Measurements from ENCODE around the gene LHFPL4. TPM values are rescaled to one million over a fixed set of nuclear protein-coding genes. Genes with fewer than 3 reads are reported as not detected.

Gene LHFPL4
- total RNA-seq, 1 experiment from 2014 or later = not detected

- TF ChIP-seq CTCF (IDR thresholded peaks at IDR 0.05; ENCODE audit: insufficient read depth in 1 of 2, low read depth in 1 of 2, low read length in 1 of 2, severe bottlenecking in 1 of 2, unreplicated experiment in 1 of 2) = peak in 1 of 2 experiments; percentile 48
- POLR2A ChIA-PET = no interaction called here
- DNase-seq = peak in 1 of 2 experiments; percentile 65
Measured at GRCh38 chr3:9500108-9501050, 53.2 kb downstream of the LHFPL4 start.

GRCh38 chr3:9499455-9500107 lies 54.0 kb downstream of the LHFPL4 start:
- DNase-seq = no peak
- H3K4me3 Mint-ChIP-seq (ENCODE audit: unreplicated experiment) = no peak overlapping the region
- no peaks in the 10 kb centered on the region for H3K36me3 Mint-ChIP-seq (ENCODE audit: insufficient read depth, unreplicated experiment)
- intact Hi-C loops (cut with micrococcal nuclease; ENCODE audit: unreplicated experiment) = loop anchor here (5.0 to 10.0 kb wide), 2 partner anchors 173 to 205 kb away; partner anchors contain the start of gene CPNE9
- H3K9me3 ChIP-seq = no peaks in the 10 kb centered on the region
- H3K36me3 ChIP-seq (ENCODE audit: control insufficient read depth, insufficient read depth, low read length) = no peaks in the 10 kb centered on the region
- ChIA-PET CTCF (interaction anchor here (1.1 kb wide), 1 partner anchor 145 kb away, joined by 3 read pairs; no protein-coding TSS in a partner anchor), POLR2A (no interaction called here)
- no peak for TF ChIP-seq CTCF (IDR thresholded peaks at IDR 0.05; ENCODE audit: insufficient read depth in 1 of 2, low read depth in 1 of 2, low read length in 1 of 2, severe bottlenecking in 1 of 2, unreplicated experiment in 1 of 2)
- BruUV-seq (replicated peaks) = no TSS peak
- no peaks in the 10 kb centered on the region for H3K9me3 Mint-ChIP-seq (ENCODE audit: unreplicated experiment)
- no peaks in the 10 kb centered on the region for H3K27me3 ChIP-seq (replicated peaks; ENCODE audit: control insufficient read depth, insufficient read depth, low read length)
- H3K27ac Mint-ChIP-seq (ENCODE audit: unreplicated experiment) = no peak overlapping the region
- no peaks in the 10 kb centered on the region for H3K4me1 ChIP-seq
- H3K4me1 Mint-ChIP-seq (ENCODE audit: low read depth, unreplicated experiment) = no peaks in the 10 kb centered on the region
- no peak overlapping the region for H3K4me3 ChIP-seq (ENCODE audit: low read depth, low read length)
- peaks cover 5% of the 10 kb centered on the region for H3K27me3 Mint-ChIP-seq (ENCODE audit: insufficient read depth, unreplicated experiment)

More at GRCh38 chr3:9500108-9501050, 53.2 kb downstream of the LHFPL4 start:
- no peaks in the 10 kb centered on the region for H3K36me3 Mint-ChIP-seq (ENCODE audit: insufficient read depth, unreplicated experiment)
- BruUV-seq (replicated peaks) = no TSS peak
- no peaks in the 10 kb centered on the region for H3K9me3 Mint-ChIP-seq (ENCODE audit: unreplicated experiment)
- H3K27me3 Mint-ChIP-seq (ENCODE audit: insufficient read depth, unreplicated experiment) = peaks cover 5% of the 10 kb centered on the region
- H3K9me3 ChIP-seq = no peaks in the 10 kb centered on the region
- CTCF ChIA-PET = interaction anchor here (0.6 to 1.1 kb wide), 2 partner anchors 146 to 211 kb away, joined by 3 read pairs; no protein-coding TSS in a partner anchor
- H3K27ac Mint-ChIP-seq (ENCODE audit: unreplicated experiment) = no peak overlapping the region
- H3K4me3 Mint-ChIP-seq (ENCODE audit: unreplicated experiment) = no peak overlapping the region
- H3K36me3 ChIP-seq (ENCODE audit: control insufficient read depth, insufficient read depth, low read length) = no peaks in the 10 kb centered on the region
- no peaks in the 10 kb centered on the region for H3K4me1 ChIP-seq
- no peaks in the 10 kb centered on the region for H3K27me3 ChIP-seq (replicated peaks; ENCODE audit: control insufficient read depth, insufficient read depth, low read length)
- H3K4me1 Mint-ChIP-seq (ENCODE audit: low read depth, unreplicated experiment) = no peaks in the 10 kb centered on the region
- intact Hi-C loops (cut with micrococcal nuclease; ENCODE audit: unreplicated experiment) = loop anchor here (5.0 to 10.0 kb wide), 2 partner anchors 172 to 204 kb away; partner anchors contain the start of gene CPNE9
- no peak overlapping the region for H3K4me3 ChIP-seq (ENCODE audit: low read depth, low read length)

- no peak for TF ChIP-seq CTCF (IDR thresholded peaks at IDR 0.05; ENCODE audit: insufficient read depth in 1 of 2, low read depth in 1 of 2, low read length in 1 of 2, severe bottlenecking in 1 of 2, unreplicated experiment in 1 of 2)
- Mint-ChIP-seq H3K27ac (ENCODE audit: unreplicated experiment) (no peak overlapping the region), H3K36me3 (ENCODE audit: insufficient read depth, unreplicated experiment) (no peaks in the 10 kb centered on the region), H3K27me3 (ENCODE audit: insufficient read depth, unreplicated experiment) (peaks cover 5% of the 10 kb centered on the region), H3K4me3 (ENCODE audit: unreplicated experiment) (no peak overlapping the region), H3K9me3 (ENCODE audit: unreplicated experiment) (no peaks in the 10 kb centered on the region), H3K4me1 (ENCODE audit: low read depth, unreplicated experiment) (no peaks in the 10 kb centered on the region)
- CTCF ChIA-PET = no interaction called here
- Histone ChIP-seq H3K36me3 (ENCODE audit: control insufficient read depth, insufficient read depth, low read length) (no peaks in the 10 kb centered on the region), H3K27me3 (replicated peaks; ENCODE audit: control insufficient read depth, insufficient read depth, low read length) (no peaks in the 10 kb centered on the region), H3K9me3 (no peaks in the 10 kb centered on the region), H3K4me3 (ENCODE audit: low read depth, low read length) (no peak overlapping the region), H3K4me1 (no peaks in the 10 kb centered on the region)
- intact Hi-C loops (cut with micrococcal nuclease; ENCODE audit: unreplicated experiment) = no loop called here
- POLR2A ChIA-PET = no interaction called here
- no TSS peak for BruUV-seq (replicated peaks)
- no peak for DNase-seq
Measured at GRCh38 chr3:9498781-9499180, 54.8 kb downstream of the LHFPL4 start.
